ENCODE data around the gene NTSR1. TPM values are rescaled to one million over a fixed set of nuclear protein-coding genes. Genes with fewer than 3 reads are reported as not detected.

The NTSR1 gene
- total and polyA plus RNA-seq, 8 donors = 0.06 to 15.9 (median 0.28) TPM; not detected in 5

DNA sequence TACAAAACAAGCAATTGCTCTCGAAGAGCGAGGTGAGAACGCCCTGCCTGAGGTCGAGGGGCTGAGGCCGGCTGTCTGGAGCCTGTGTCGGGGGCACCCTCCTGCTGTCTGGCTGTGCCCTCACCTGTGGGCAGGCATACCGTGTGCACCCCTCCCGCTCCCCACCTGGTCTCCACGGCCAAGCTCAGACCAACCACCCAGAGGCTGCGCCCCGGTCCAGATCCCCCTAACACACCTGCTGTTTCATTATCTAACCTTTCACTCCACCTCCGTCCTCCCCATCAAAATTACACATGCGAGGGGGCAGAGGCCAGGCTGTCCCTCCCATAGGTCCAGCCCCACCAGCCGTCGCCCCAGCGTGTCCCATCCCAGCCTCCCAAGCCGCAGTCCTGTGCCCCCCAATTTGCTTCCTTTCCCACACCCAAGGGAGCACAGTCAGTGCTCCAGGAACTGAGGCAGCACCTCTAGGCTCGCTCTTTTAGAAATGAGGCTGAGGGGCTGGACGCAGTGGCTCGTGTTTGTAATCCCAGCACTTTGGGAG, 35.2 kb downstream of the NTSR1 start:
- DNase-seq = no peak
- Histone ChIP-seq H3K27me3 (peaks cover 0 to 47% (median 10%) of the 10 kb centered on the region in 3 donors), H3K36me3 (no peaks in the 10 kb centered on the region), H3K4me3 (no peak overlapping the region), H3K4me1 (peaks cover 4 to 24% (median 9%) of the 10 kb centered on the region in 4 donors), H3K27ac (no peak overlapping the region), H3K9me3 (no peaks in the 10 kb centered on the region)
- intact Hi-C loops (cut with DNase I; ENCODE audit: low total_unique reads) = no loop called here
- TF ChIP-seq, protein P1, sequence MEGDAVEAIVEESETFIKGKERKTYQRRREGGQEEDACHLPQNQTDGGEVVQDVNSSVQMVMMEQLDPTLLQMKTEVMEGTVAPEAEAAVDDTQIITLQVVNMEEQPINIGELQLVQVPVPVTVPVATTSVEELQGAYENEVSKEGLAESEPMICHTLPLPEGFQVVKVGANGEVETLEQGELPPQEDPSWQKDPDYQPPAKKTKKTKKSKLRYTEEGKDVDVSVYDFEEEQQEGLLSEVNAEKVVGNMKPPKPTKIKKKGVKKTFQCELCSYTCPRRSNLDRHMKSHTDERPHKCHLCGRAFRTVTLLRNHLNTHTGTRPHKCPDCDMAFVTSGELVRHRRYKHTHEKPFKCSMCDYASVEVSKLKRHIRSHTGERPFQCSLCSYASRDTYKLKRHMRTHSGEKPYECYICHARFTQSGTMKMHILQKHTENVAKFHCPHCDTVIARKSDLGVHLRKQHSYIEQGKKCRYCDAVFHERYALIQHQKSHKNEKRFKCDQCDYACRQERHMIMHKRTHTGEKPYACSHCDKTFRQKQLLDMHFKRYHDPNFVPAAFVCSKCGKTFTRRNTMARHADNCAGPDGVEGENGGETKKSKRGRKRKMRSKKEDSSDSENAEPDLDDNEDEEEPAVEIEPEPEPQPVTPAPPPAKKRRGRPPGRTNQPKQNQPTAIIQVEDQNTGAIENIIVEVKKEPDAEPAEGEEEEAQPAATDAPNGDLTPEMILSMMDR (IDR thresholded peaks at IDR 0.05) = no peak
- TF ChIP-seq EP300 (IDR thresholded peaks at IDR 0.05) (no peak), POLR2A (IDR thresholded peaks at IDR 0.05) (no peak), POLR2AphosphoS5 (IDR thresholded peaks at IDR 0.05) (no peak)
- WGBS, 5 donors = 79 to 87% (median 84%) methylated on average over 19 to 20 of the region's 20 CpGs

DNA sequence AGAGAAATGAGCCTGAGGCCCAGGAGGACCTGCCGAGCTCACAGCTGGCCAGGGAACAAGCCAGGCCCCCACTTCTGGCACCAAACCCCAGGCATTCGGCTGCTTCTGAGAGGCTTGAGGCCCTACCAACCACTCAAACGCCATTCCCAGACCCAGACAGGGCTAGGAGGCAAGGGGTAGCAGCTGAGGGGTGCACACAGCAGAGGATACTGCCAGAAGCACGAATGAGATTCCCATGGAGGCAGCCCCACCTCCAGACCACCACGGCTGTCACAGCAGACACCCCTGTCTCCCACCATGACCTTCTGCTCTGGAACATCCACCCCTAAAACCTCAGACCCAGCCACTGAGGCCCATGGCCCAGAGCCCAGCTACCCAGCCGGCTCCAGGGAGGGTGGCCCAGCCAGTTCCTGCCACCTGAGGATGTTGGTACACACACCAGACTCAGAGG, 36.1 kb downstream of the NTSR1 start:
- Histone ChIP-seq H3K4me1 (peaks cover 4 to 16% (median 9%) of the 10 kb centered on the region in 4 donors), H3K27ac (no peak overlapping the region), H3K36me3 (no peaks in the 10 kb centered on the region), H3K27me3 (peaks cover 0 to 38% (median 4%) of the 10 kb centered on the region in 3 donors), H3K4me3 (no peak overlapping the region), H3K9me3 (no peaks in the 10 kb centered on the region)
- intact Hi-C loops (cut with DNase I; ENCODE audit: low total_unique reads) = no loop called here
- 63 to 78% (median 73%) methylated on average over 4 to 6 of the region's 6 CpGs for WGBS, 5 donors
- DNase-seq = no peak
- TF ChIP-seq, protein P1 (IDR thresholded peaks at IDR 0.05) = no peak
- TF ChIP-seq EP300 (IDR thresholded peaks at IDR 0.05) (no peak), POLR2A (IDR thresholded peaks at IDR 0.05) (no peak), POLR2AphosphoS5 (IDR thresholded peaks at IDR 0.05) (no peak)

DNA sequence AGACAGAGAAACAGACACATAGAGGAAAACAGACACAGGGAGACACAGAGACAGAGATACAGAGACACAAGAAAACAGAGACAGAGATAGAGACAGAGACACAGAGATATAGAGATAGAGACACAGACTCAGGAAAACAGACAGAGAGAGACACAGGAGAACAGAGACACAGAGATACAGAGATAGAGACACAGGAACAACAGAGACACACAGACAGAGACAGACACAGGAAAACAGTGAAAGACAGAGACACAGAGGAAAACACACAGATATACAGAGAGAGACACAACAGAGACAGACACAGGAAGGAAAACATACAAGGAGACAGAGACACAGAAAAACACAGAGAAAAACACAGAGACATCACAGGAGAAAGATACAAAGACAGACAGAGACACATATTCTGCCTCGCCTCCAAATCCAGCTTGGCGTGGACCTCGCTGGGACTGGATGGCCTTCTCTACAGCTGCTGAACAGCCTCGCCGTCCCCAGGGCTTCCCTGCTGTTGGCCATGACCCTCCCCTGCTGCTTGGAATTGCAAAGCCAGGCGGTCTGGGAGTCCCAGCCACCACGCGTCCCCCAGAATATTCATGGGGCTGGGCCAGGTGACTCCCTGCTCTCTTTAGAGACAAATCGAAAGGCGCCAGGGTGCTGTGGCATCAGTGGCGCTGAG, 36.8 kb downstream of the NTSR1 start:
- H3K27ac ChIP-seq = no peak overlapping the region
- H3K4me1 ChIP-seq = peaks cover 4 to 13% (median 8%) of the 10 kb centered on the region in 4 donors
- WGBS, 5 donors = 75 to 86% (median 83%) methylated on average over 8 to 11 of the region's 11 CpGs
- no peak for TF ChIP-seq POLR2A (IDR thresholded peaks at IDR 0.05)
- no peak for TF ChIP-seq EP300 (IDR thresholded peaks at IDR 0.05)
- TF ChIP-seq POLR2AphosphoS5 (IDR thresholded peaks at IDR 0.05) = no peak
- TF ChIP-seq, protein P1 (IDR thresholded peaks at IDR 0.05) = no peak
- no peaks in the 10 kb centered on the region for H3K9me3 ChIP-seq
- H3K4me3 ChIP-seq = no peak overlapping the region
- intact Hi-C loops (cut with DNase I; ENCODE audit: low total_unique reads) = no loop called here
- no peaks in the 10 kb centered on the region for H3K36me3 ChIP-seq
- peaks cover 0 to 35% (median 4%) of the 10 kb centered on the region in 3 donors for H3K27me3 ChIP-seq
- DNase-seq = no peak

DNA sequence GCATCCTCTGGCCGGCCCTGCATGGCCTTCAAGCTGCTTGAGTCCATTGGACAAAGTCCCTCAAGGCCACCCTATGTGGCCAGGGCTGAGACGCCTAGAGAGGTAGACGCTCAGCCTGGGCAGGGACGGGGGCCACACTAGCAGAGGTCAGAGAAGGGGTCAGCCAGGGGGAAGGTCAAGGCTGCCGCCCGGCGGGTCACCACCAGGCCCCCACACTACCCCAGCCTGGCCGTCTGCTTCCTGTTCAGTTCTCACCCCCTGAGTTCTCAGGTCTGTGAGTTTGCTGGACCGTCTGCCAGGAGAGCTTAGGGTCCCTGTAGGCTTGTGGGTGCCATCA, 37.3 kb downstream of the NTSR1 start:
- H3K27me3 ChIP-seq = peaks cover 0 to 30% (median 2%) of the 10 kb centered on the region in 3 donors
- H3K4me3 ChIP-seq = no peak overlapping the region
- no peaks in the 10 kb centered on the region for H3K36me3 ChIP-seq
- H3K27ac ChIP-seq = no peak overlapping the region
- WGBS, 5 donors = 85 to 94% (median 87%) methylated on average over 7 to 9 of the region's 9 CpGs
- DNase-seq = no peak
- H3K4me1 ChIP-seq = peaks cover 0 to 8% (median 3%) of the 10 kb centered on the region in 4 donors
- no peak for TF ChIP-seq POLR2A (IDR thresholded peaks at IDR 0.05)
- no peak for TF ChIP-seq POLR2AphosphoS5 (IDR thresholded peaks at IDR 0.05)
- TF ChIP-seq, protein P1 (IDR thresholded peaks at IDR 0.05) = no peak
- TF ChIP-seq EP300 (IDR thresholded peaks at IDR 0.05) = no peak
- H3K9me3 ChIP-seq = no peaks in the 10 kb centered on the region
- intact Hi-C loops (cut with DNase I; ENCODE audit: low total_unique reads) = no loop called here
